Measurements from ENCODE around the gene KRTAP12-4.

- TF ChIP-seq CTCF (IDR thresholded peaks at IDR 0.05) = no peak
- no peak for TF ChIP-seq POLR2A (IDR thresholded peaks at IDR 0.05)
These were observed 27.6 kb upstream of the KRTAP12-4 start, which contains the start of gene KRTAP12-1 for GRCh38 chr21:44681861-44682579.
